Measurements from ENCODE around the gene ADRB1. TPM values are rescaled to one million over a fixed set of nuclear protein-coding genes. Genes with fewer than 3 reads are reported as not detected.

ADRB1 gene
- total RNA-seq, 1 experiment from 2014 or later = 85.2 TPM

GRCh38 chr10:114087655-114088054 lies 44.0 kb downstream of the ADRB1 start:
- H3K9me3 ChIP-seq (ENCODE audit: low read depth, low read length, poor library complexity, severe bottlenecking) = no peaks in the 10 kb centered on the region
- no peak overlapping the region for H3K4me3 ChIP-seq (ENCODE audit: low read depth, low read length, poor library complexity, severe bottlenecking)
- H3K36me3 ChIP-seq (ENCODE audit: insufficient read depth, low read length, poor library complexity, severe bottlenecking) = no peaks in the 10 kb centered on the region
- no peak for DNase-seq (ENCODE audit: low spot score)
- H3K27ac ChIP-seq (ENCODE audit: low read depth, low read length, poor library complexity, severe bottlenecking) = no peak overlapping the region
- ChIA-PET CTCF (interaction anchor here (0.7 to 0.9 kb wide), 2 partner anchors 13 to 15 kb away, joined by 3 read pairs; no protein-coding TSS in a partner anchor), POLR2A (ENCODE audit: low non-redundant PET) (interaction anchor here (0.5 kb wide), 1 partner anchor 285 kb away, joined by 7 read pairs; no protein-coding TSS in a partner anchor)
- no TSS peak for BruUV-seq (replicated peaks)
- H3K4me1 ChIP-seq (ENCODE audit: insufficient read depth, low read length, poor library complexity, severe bottlenecking) = no peaks in the 10 kb centered on the region
- no peak for TF ChIP-seq EZH2 (IDR thresholded peaks at IDR 0.05; ENCODE audit: borderline replicate concordance, low read depth, low read length, poor library complexity, severe bottlenecking)
- TF ChIP-seq, protein P1, sequence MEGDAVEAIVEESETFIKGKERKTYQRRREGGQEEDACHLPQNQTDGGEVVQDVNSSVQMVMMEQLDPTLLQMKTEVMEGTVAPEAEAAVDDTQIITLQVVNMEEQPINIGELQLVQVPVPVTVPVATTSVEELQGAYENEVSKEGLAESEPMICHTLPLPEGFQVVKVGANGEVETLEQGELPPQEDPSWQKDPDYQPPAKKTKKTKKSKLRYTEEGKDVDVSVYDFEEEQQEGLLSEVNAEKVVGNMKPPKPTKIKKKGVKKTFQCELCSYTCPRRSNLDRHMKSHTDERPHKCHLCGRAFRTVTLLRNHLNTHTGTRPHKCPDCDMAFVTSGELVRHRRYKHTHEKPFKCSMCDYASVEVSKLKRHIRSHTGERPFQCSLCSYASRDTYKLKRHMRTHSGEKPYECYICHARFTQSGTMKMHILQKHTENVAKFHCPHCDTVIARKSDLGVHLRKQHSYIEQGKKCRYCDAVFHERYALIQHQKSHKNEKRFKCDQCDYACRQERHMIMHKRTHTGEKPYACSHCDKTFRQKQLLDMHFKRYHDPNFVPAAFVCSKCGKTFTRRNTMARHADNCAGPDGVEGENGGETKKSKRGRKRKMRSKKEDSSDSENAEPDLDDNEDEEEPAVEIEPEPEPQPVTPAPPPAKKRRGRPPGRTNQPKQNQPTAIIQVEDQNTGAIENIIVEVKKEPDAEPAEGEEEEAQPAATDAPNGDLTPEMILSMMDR (conservative IDR thresholded peaks at IDR 0.05; ENCODE audit: low read depth, low read length) = peak; percentile 22; the same call in 1 of the 2 replicates
- H3K27me3 ChIP-seq (replicated peaks; ENCODE audit: insufficient read depth, low read depth, low read length, poor library complexity) = no peaks in the 10 kb centered on the region
- intact Hi-C loops (cut with micrococcal nuclease; ENCODE audit: unreplicated experiment) = no loop called here

DNA sequence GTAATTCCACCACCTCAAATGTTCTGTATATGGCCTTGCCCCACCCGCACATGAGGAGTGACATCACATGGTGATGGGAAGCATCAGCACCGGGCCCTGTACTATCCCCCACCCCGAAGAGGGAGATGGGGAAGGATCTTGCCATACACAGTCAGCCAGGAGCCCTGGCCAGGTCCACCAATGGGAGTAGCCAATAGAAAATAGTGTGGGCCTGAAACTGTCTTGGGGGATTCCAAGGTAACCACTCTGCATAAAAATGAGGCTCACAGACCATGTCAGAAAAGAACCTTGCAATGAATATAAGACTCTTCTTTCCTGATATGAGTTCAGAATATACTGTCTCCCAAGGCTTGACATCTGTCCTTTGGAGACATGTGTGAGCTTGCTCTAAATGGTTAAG lies 51.1 kb downstream of the ADRB1 start:
- TF ChIP-seq, protein P1 (conservative IDR thresholded peaks at IDR 0.05; ENCODE audit: low read depth, low read length) = no peak
- TF ChIP-seq EZH2 (IDR thresholded peaks at IDR 0.05; ENCODE audit: borderline replicate concordance, low read depth, low read length, poor library complexity, severe bottlenecking) = no peak
- intact Hi-C loops (cut with micrococcal nuclease; ENCODE audit: unreplicated experiment) = no loop called here
- DNase-seq (ENCODE audit: low spot score) = no peak
- ChIA-PET CTCF (no interaction called here), POLR2A (ENCODE audit: low non-redundant PET) (no interaction called here)
- Histone ChIP-seq H3K36me3 (ENCODE audit: insufficient read depth, low read length, poor library complexity, severe bottlenecking) (no peaks in the 10 kb centered on the region), H3K9me3 (ENCODE audit: low read depth, low read length, poor library complexity, severe bottlenecking) (peaks cover 3% of the 10 kb centered on the region), H3K4me3 (ENCODE audit: low read depth, low read length, poor library complexity, severe bottlenecking) (no peak overlapping the region), H3K27me3 (replicated peaks; ENCODE audit: insufficient read depth, low read depth, low read length, poor library complexity) (no peaks in the 10 kb centered on the region), H3K4me1 (ENCODE audit: insufficient read depth, low read length, poor library complexity, severe bottlenecking) (peaks cover 29% of the 10 kb centered on the region), H3K27ac (ENCODE audit: low read depth, low read length, poor library complexity, severe bottlenecking) (no peak overlapping the region)
- BruUV-seq (replicated peaks) = no TSS peak

DNA sequence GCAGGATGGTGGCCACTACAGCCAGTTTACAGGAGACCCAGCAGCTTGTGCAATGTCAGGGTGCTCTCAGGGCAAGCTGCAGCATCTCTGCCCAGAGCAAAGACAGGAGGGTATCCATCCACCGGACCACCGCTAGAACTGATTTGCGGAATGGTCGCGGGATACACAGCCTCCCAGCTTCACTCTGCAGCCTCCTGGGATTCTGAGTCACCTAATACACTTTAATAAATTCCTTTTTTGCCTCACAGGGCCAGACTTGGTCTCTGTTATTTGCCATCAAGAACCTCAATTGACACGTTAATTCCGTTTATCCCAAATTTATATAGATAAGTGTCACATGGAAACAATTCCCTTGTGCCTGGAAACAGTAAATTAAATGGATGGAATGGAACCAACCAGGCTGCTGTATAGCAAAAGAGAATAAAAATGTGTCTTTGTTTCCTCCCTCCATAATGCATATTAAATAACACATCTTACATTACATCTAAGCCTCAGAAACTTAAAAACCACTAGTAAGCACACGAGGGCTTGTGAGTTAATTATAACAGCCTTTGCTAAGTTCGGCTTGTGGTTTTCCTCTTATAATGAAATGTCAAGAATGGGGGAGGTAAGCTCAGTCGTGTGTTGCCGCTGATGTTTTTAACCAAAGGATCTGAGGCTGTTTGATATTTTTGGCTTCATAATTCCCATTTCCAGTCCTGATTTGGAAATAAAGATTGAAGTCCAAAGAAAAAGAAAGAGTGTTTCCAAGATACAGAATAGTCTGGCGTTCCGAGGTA lies 52.1 kb downstream of the ADRB1 start:
- CTCF ChIA-PET = no interaction called here
- TF ChIP-seq EZH2 (IDR thresholded peaks at IDR 0.05; ENCODE audit: borderline replicate concordance, low read depth, low read length, poor library complexity, severe bottlenecking) = no peak
- TF ChIP-seq, protein P1 (conservative IDR thresholded peaks at IDR 0.05; ENCODE audit: low read depth, low read length) = no peak
- no TSS peak for BruUV-seq (replicated peaks)
- Histone ChIP-seq H3K36me3 (ENCODE audit: insufficient read depth, low read length, poor library complexity, severe bottlenecking) (no peaks in the 10 kb centered on the region), H3K27me3 (replicated peaks; ENCODE audit: insufficient read depth, low read depth, low read length, poor library complexity) (no peaks in the 10 kb centered on the region), H3K4me3 (ENCODE audit: low read depth, low read length, poor library complexity, severe bottlenecking) (no peak overlapping the region), H3K9me3 (ENCODE audit: low read depth, low read length, poor library complexity, severe bottlenecking) (peaks cover 3% of the 10 kb centered on the region), H3K27ac (ENCODE audit: low read depth, low read length, poor library complexity, severe bottlenecking) (peak overlapping the region; percentile 17), H3K4me1 (ENCODE audit: insufficient read depth, low read length, poor library complexity, severe bottlenecking) (peaks cover 31% of the 10 kb centered on the region)
- intact Hi-C loops (cut with micrococcal nuclease; ENCODE audit: unreplicated experiment) = no loop called here
- POLR2A ChIA-PET (ENCODE audit: low non-redundant PET) = no interaction called here
- peak; percentile 42 for DNase-seq (ENCODE audit: low spot score)

Other genes starting within 250 kb of the ADRB1 start
- gene DCLRE1A, start 189.8 kb upstream of the ADRB1 start, total RNA-seq (2021) = 62.4 and 75.6 TPM in 2 replicates
- gene NHLRC2, start 189.2 kb upstream of the ADRB1 start, total RNA-seq (2021) = 49.7 and 61.9 TPM in 2 replicates
- 10.9 and 11.5 TPM in 2 replicates for gene CCDC186, start 130.3 kb downstream of the ADRB1 start, total RNA-seq (2021)
- gene TDRD1, start 135.5 kb downstream of the ADRB1 start, total RNA-seq (2021) = not detected in 2 replicates
- not detected in 2 replicates for gene VWA2, start 195.4 kb downstream of the ADRB1 start, total RNA-seq (2021)

All from A673 (cell line).